BLaER1 (cell line): ENCODE measurements around the gene TMEM94.
A peak's percentile ranks its signal among the peaks of the same experiment; 100 is the strongest.

Experiments used
- H3K27ac ChIP-seq: shearing (Covaris generic); formaldehyde crosslinking; 2 replicates; pipeline ENCODE4 v1.8.1; 2022
- H3K27me3 ChIP-seq: shearing (Covaris generic); formaldehyde crosslinking; 2 replicates; pipeline ENCODE4 v1.8.1; 2022
- H3K36me3 ChIP-seq: shearing (Covaris generic); formaldehyde crosslinking; 2 replicates; pipeline ENCODE4 v1.8.1; 2022
- H3K4me1 ChIP-seq: shearing (Covaris generic); formaldehyde crosslinking; 2 replicates; pipeline ENCODE4 v1.8.1; 2022
- H3K4me2 ChIP-seq: shearing (Covaris generic); formaldehyde crosslinking; 2 replicates; pipeline ENCODE4 v1.8.1; 2022
- H3K4me3 ChIP-seq: shearing (Covaris generic); formaldehyde crosslinking; 2 replicates; pipeline ENCODE4 v1.8.1; 2022
- H3K9ac ChIP-seq: shearing (Covaris generic); formaldehyde crosslinking; 2 replicates; pipeline ENCODE4 v1.8.1; 2022
- H3K9me3 ChIP-seq: shearing (Covaris generic); formaldehyde crosslinking; 2 replicates; pipeline ENCODE4 v1.8.1; 2022
- H4K20me1 ChIP-seq: shearing (Covaris generic); formaldehyde crosslinking; 2 replicates; pipeline ENCODE4 v1.8.1; 2022
- Cebpa-rat ChIP-seq: shearing (Covaris generic); IDR thresholded peaks from 2 replicates; pipeline ENCODE4 v1.8.1; 2022

TMEM94 gene

DNA sequence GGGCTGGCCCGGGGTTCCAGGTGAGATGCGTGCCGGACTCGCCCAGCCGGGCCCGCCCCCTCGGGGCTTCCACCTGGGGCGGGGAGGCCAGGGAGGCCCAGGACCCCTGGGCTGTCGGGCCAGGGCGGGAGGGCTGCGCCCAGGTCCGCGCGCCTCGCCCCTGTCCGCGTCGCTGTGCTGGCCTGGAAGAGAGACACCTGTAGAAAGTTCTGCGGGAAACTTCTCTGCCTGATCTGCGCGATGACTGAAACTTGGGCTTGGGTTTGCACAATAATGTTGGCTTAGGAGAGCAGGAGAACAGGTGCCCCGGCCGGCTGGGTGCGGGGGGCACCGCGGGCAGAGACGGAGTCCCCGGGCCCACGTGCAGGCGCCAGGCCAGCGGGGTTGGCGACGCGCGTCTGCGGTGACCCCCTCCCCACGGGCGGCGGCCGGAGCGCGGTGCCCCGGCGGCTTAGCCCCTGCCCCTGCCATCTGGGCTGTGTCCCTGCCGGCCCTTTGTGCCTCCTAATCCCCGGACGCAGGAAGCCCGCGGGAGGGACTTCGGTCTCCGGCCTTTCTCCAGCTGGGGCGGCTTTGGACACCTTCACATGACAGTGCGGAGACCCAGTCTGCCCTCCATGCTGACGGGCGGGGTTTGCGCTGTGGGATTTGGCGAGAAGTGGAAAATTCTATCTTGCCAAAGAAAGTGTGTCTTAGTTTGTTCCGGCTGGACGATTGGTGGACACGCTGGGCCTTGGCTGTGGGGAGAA, 69.5 kb downstream of the TMEM94 start:
- H3K27ac ChIP-seq, result peak overlapping the region; percentile 60
- no peaks in the 10 kb centered on the region for H3K9me3 ChIP-seq
- peaks cover 39% of the 10 kb centered on the region for H3K36me3 ChIP-seq
- peaks cover 16% of the 10 kb centered on the region; the same call in 1 of the 2 replicates for H3K27me3 ChIP-seq
- H3K4me1 ChIP-seq, result peaks cover 39% of the 10 kb centered on the region
- peak overlapping the region; percentile 100 for H3K4me2 ChIP-seq
- peaks cover 27% of the 10 kb centered on the region for H4K20me1 ChIP-seq
- peak; percentile 33; the same call in 1 of the 2 replicates for TF ChIP-seq Cebpa-rat
- peak overlapping the region; percentile 79 for H3K9ac ChIP-seq
- peak overlapping the region; percentile 88 for H3K4me3 ChIP-seq

DNA sequence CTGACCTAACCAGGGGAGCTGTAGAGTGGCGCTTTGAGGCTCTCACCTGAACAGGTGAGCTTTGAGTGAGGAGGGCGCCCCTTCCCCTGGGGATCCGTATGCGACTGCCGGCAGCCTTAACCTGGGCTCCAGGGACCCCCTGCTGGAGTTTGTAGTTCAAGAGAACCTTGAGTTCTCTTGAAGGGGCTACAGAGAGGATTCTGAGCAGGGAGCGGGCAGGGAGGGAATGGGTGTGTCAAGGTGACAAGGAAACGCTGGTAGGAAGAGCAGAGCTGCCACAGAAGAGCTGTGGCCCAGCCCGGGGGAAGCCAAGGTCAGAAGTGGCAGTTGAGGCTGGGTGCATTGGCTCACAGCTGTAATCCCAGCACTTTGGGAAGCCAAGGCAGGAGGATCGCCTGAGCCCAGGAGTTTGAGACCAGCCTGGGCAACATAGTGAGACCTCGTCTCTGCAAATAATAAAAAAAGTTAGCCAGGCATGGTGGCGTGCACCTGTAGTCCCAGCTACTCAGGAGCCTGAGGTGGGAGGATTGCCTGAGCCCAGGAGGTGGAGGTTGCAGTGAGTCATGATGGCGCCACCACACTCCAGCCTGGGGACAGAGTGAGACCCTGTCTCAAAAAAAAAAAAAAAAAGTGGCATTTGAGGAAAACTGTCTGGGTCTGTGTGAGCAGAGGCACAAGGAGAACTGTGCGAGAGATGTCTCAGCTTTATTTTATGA, 70.3 kb downstream of the TMEM94 start:
- Histone ChIP-seq H3K9me3 (no peaks in the 10 kb centered on the region), H3K36me3 (peaks cover 34% of the 10 kb centered on the region), H3K27ac (no peak overlapping the region), H3K9ac (peak overlapping the region; percentile 79), H3K4me2 (peak overlapping the region; percentile 100), H3K27me3 (peaks cover 16% of the 10 kb centered on the region; the same call in 1 of the 2 replicates), H3K4me1 (peaks cover 46% of the 10 kb centered on the region), H3K4me3 (peak overlapping the region; percentile 88), H4K20me1 (peaks cover 34% of the 10 kb centered on the region)
- TF ChIP-seq Cebpa-rat, result no peak

GRCh38 chr17:75530837-75531720, 74.6 kb downstream of the TMEM94 start:
- Histone ChIP-seq H3K4me3 (no peak overlapping the region), H4K20me1 (peaks cover 44% of the 10 kb centered on the region), H3K4me1 (peaks cover 59% of the 10 kb centered on the region), H3K36me3 (peaks cover 28% of the 10 kb centered on the region), H3K4me2 (peak overlapping the region; percentile 52), H3K9me3 (no peaks in the 10 kb centered on the region), H3K27ac (no peak overlapping the region; the same call in 1 of the 2 replicates), H3K9ac (0 out of 2 replicates have a peak overlapping the region, but pooled peaks have one; percentile 1), H3K27me3 (peaks cover 13% of the 10 kb centered on the region; the same call in 1 of the 2 replicates)
- TF ChIP-seq Cebpa-rat, result no peak

GRCh38 chr17:75531721-75532072, 75.3 kb downstream of the TMEM94 start:
- Histone ChIP-seq H3K36me3 (peaks cover 28% of the 10 kb centered on the region), H3K4me2 (peak overlapping the region; percentile 52), H4K20me1 (peaks cover 41% of the 10 kb centered on the region), H3K4me3 (no peak overlapping the region), H3K9me3 (no peaks in the 10 kb centered on the region), H3K4me1 (peaks cover 57% of the 10 kb centered on the region), H3K9ac (no peak overlapping the region), H3K27ac (no peak overlapping the region; the same call in 1 of the 2 replicates), H3K27me3 (peaks cover 7% of the 10 kb centered on the region; the same call in 1 of the 2 replicates)
- TF ChIP-seq Cebpa-rat, result no peak

DNA sequence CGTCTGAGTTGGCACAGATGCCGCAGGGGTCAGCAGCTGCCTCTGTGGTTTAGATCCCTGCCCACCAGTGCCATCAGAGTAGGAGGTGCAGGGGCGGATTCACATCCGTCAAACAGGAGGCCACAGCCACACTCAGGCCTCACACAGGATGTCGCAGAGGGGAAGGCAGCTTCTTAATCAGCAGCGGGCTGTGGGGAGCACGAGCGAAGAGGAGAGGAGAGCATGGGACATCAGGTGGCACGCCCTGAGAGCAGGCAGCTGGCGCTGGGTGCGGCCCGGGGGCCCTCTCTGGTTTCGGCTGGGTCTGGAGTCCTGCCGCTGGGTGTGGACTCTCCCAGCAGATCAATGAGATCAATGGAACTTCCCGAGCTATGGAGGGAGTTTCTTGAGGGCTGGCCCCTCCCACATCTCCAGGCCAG, 78.7 kb downstream of the TMEM94 start:
- H3K36me3 ChIP-seq, result peaks cover 34% of the 10 kb centered on the region
- H4K20me1 ChIP-seq, result peaks cover 35% of the 10 kb centered on the region
- H3K4me1 ChIP-seq, result peaks cover 43% of the 10 kb centered on the region
- H3K9ac ChIP-seq, result peak overlapping the region; percentile 11; the same call in 1 of the 2 replicates
- H3K9me3 ChIP-seq, result no peaks in the 10 kb centered on the region
- H3K27ac ChIP-seq, result peak overlapping the region; percentile 64
- H3K4me2 ChIP-seq, result peak overlapping the region; percentile 68
- no peak overlapping the region for H3K4me3 ChIP-seq
- TF ChIP-seq Cebpa-rat, result no peak
- H3K27me3 ChIP-seq, result no peaks in the 10 kb centered on the region

DNA sequence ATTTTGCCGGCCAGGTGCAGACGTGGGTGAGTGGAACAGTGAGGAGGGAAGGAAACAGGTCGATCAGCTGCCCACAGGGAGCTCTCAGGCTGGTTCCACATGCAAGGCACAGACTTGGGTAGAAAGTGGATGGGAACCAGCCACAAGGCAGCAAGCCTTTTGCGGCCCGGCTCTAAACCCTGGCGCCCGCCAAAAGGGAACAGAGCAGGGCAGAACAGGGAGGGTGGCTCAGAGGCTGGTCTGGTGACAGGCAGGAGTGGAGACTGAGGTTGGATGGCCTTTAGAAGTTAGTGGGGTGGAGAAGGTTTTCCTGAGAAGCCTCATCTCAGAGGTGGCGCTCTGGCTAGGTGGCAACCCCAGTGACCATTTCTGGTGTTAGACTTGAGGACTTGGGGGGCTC, 79.4 kb downstream of the TMEM94 start:
- no peaks in the 10 kb centered on the region for H3K9me3 ChIP-seq
- peak overlapping the region; percentile 68 for H3K4me2 ChIP-seq
- H3K36me3 ChIP-seq, result peaks cover 39% of the 10 kb centered on the region
- no peak for TF ChIP-seq Cebpa-rat
- H3K9ac ChIP-seq, result peak overlapping the region; percentile 11; the same call in 1 of the 2 replicates
- no peak overlapping the region for H3K4me3 ChIP-seq
- peaks cover 37% of the 10 kb centered on the region for H3K4me1 ChIP-seq
- peaks cover 36% of the 10 kb centered on the region for H4K20me1 ChIP-seq
- H3K27me3 ChIP-seq, result no peaks in the 10 kb centered on the region
- H3K27ac ChIP-seq, result peak overlapping the region; percentile 64; the same call in 1 of the 2 replicates

DNA sequence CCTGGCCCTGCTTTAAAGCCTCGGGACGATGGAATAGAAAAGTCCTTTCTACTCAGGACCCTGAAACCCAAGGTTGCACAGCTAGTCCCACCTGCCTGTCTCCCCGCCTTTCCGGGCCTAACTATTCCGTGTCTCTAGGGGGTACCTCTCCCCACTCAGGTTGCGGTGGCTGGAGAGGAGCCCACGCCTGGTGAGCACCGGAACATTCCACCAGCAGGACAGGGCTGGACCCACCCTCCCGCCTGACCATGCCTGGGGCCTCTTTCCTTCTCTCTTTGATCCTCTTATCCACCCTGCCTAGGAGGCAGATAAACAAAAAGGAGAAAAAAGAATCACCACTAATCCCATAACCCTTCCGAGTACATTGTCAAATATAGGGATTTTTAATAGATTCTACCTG, 79.9 kb downstream of the TMEM94 start:
- no peak overlapping the region for H3K4me3 ChIP-seq
- H3K4me1 ChIP-seq, result peaks cover 32% of the 10 kb centered on the region
- H3K9me3 ChIP-seq, result no peaks in the 10 kb centered on the region
- no peaks in the 10 kb centered on the region for H3K27me3 ChIP-seq
- H4K20me1 ChIP-seq, result peaks cover 36% of the 10 kb centered on the region
- no peak for TF ChIP-seq Cebpa-rat
- no peak overlapping the region for H3K9ac ChIP-seq
- H3K4me2 ChIP-seq, result peak overlapping the region; percentile 68; the same call in 1 of the 2 replicates
- H3K27ac ChIP-seq, result no peak overlapping the region
- peaks cover 39% of the 10 kb centered on the region for H3K36me3 ChIP-seq

DNA sequence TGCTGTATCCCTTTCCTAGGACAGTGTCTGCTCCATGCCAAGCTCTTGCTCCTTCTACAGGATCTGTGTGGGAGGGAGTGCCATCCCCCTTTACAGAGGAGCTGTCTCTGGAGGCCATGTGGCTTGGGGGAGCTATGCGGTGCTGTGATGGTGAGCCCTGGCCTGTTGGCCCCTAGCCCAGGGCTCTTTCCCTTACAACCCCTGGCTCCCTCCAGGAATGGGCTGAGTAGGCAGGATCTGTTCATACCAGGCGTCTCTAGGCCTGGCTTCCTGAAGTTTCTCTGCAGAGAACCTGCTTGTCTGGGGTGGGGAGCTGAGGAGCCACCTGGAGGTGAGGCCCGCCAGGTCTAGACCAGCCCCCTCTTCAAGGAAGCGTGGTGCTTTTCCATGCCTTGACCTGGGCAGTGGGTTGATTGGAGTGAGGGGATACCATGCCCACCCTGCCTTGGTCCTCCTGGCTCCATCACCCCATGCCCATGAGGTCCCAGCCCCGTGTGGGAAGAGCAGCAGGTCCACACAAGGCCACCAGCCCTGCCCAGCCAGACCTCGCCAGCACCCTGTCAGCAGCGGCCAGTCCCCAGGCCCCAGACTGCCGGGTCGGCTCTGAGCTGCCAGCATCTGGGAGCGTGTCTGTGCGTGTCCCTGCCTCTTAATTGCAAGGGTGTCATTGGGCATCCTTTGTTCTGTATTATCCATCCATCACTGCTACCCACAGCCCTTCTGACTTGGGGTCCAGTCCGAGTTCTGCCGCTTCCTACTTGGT, 83.7 kb downstream of the TMEM94 start:
- no peak for TF ChIP-seq Cebpa-rat
- Histone ChIP-seq H3K4me1 (peaks cover 13% of the 10 kb centered on the region), H3K4me3 (no peak overlapping the region), H3K9ac (no peak overlapping the region), H3K27ac (no peak overlapping the region), H3K36me3 (peaks cover 32% of the 10 kb centered on the region), H3K9me3 (no peaks in the 10 kb centered on the region), H3K4me2 (no peak overlapping the region), H3K27me3 (no peaks in the 10 kb centered on the region), H4K20me1 (peaks cover 26% of the 10 kb centered on the region)
